ENCODE measurements around the gene DNAJC3.
"Not testable (repeated sequence)": the region's sequence is repeated elsewhere in the genome, so short reads cannot be mapped to it uniquely, and the experiment has no call there.

DNAJC3 gene

DNA sequence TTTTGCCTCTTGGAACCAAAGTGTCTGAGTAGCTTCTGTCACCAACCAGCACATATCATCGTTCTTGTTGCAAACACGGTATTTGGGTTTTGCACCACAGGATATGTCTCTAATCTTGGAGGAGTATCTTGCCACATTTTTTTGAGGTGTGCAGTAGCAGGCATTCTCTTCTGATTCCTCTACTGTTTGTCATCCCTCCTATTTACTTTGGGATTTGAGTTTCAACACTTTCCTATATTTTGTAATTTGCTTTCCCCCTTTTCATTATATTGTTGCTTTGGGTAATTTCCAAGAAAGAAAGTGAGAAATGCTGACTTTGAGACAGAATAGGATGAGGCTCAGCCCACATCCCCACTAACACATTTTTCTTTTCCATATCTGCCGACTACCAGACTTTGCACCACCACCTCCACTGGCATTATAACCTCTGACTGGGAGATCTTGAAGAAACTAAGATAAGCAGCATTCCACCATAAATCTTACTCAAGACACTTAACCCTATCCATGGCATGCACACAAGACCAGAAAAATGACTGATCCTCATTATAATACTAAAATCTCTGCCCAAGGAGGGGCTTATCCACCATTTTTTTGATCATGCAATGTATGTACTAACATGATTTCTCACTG lies 20.4 kb upstream of the DNAJC3 start:
- ChIA-PET CTCF (no interaction called here), POLR2A (no interaction called here)
- TF ChIP-seq, protein P1, sequence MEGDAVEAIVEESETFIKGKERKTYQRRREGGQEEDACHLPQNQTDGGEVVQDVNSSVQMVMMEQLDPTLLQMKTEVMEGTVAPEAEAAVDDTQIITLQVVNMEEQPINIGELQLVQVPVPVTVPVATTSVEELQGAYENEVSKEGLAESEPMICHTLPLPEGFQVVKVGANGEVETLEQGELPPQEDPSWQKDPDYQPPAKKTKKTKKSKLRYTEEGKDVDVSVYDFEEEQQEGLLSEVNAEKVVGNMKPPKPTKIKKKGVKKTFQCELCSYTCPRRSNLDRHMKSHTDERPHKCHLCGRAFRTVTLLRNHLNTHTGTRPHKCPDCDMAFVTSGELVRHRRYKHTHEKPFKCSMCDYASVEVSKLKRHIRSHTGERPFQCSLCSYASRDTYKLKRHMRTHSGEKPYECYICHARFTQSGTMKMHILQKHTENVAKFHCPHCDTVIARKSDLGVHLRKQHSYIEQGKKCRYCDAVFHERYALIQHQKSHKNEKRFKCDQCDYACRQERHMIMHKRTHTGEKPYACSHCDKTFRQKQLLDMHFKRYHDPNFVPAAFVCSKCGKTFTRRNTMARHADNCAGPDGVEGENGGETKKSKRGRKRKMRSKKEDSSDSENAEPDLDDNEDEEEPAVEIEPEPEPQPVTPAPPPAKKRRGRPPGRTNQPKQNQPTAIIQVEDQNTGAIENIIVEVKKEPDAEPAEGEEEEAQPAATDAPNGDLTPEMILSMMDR (IDR thresholded peaks at IDR 0.05; ENCODE audit: insufficient read depth, low read length, missing control alignments), result no peak
- no peak overlapping the region for H3K4me3 ChIP-seq (ENCODE audit: low read depth, low read length)
- DNase-seq (ENCODE audit: low read depth, low spot score), result no peak

DNA sequence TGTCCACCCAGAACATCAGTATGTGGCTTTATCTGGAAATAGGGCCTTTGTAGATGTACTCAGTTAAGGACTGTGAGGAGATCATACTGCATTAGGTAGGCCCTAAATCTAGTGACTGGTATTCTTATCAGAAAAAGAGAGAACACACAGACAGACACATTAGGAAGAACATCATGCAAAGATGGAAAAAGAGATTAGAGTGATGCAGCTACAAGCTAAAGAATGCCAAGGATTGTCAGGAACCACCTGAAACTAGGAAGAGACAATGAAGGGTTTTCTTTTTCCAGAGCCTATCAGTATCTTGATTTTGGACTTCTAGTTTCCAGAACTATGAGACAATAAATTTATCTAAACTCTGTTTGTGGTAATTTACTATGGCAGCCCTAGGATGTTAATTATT lies 17.4 kb upstream of the DNAJC3 start:
- no peak overlapping the region for H3K4me3 ChIP-seq (ENCODE audit: low read depth, low read length)
- DNase-seq (ENCODE audit: low read depth, low spot score), result no peak
- TF ChIP-seq, protein P1 (IDR thresholded peaks at IDR 0.05; ENCODE audit: insufficient read depth, low read length, missing control alignments), result no peak
- ChIA-PET POLR2A (no interaction called here), CTCF (interaction anchor here (1.4 to 5.0 kb wide), 5 partner anchors 12 to 52 kb away, joined by 3 to 62 read pairs (median 11); no protein-coding TSS in a partner anchor)

DNA sequence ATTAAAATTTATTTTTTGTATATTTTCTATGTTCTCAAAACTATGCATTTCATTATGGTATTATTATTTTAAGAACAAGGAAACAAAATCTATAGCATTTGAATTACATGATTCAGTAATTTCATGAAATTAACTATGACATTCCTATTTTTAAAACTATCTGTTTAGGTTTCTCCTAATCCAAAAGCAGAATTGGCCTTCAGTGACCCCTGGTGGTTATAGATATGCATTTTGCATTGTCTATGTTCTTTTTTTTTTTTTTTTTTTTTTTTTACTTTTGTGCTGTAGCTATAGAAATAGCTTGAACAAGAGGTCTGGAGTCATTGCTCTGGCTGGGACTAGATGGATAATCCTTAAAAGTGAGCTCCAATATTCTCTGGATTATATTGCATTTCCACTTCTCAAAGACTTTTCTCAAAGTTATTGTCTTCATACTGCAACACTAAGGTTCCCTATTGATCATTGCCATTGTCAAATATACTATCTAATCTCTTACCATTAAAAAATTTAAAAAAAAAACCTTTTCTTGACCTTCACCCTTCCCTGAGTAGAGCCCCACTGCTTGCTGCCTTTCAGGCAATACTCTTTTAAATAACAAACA lies 15.9 kb upstream of the DNAJC3 start:
- DNase-seq (ENCODE audit: low read depth, low spot score), result no peak
- no peak overlapping the region for H3K4me3 ChIP-seq (ENCODE audit: low read depth, low read length)
- TF ChIP-seq, protein P1 (IDR thresholded peaks at IDR 0.05; ENCODE audit: insufficient read depth, low read length, missing control alignments), result peak; percentile 43
- ChIA-PET CTCF (interaction anchor here (0.9 to 5.0 kb wide), 20 partner anchors 10 to 174 kb away, joined by 3 to 62 read pairs (median 4); no protein-coding TSS in a partner anchor), POLR2A (interaction anchor here (0.8 kb wide), 1 partner anchor 33 kb away, joined by 3 read pairs; no protein-coding TSS in a partner anchor)

DNA sequence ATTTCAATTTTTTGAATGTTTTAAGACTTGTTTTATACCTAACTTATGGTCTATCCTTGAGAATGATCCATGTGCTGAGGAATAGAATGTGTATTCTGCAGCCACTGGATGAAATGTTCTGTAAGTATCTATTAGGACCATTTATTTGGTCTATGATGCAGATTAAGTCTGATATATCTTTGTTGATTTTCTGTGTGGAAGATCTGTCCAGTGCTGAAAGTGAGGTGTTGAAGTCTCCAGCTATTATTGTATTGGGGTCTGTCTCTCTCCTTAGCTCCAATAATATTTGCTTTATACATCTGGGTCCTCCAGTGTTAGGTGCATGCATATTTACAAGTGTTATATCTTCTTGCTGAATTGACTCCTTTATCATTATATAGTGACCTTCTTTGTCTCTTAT lies 9.7 kb upstream of the DNAJC3 start:
- POLR2A ChIA-PET; DNase-seq (ENCODE audit: low read depth, low spot score); H3K4me3 ChIP-seq (ENCODE audit: low read depth, low read length): not testable (repeated sequence)
- CTCF ChIA-PET, result interaction anchor here (1.1 kb wide), 1 partner anchor 167 kb away, joined by 5 read pairs; no protein-coding TSS in a partner anchor

DNA sequence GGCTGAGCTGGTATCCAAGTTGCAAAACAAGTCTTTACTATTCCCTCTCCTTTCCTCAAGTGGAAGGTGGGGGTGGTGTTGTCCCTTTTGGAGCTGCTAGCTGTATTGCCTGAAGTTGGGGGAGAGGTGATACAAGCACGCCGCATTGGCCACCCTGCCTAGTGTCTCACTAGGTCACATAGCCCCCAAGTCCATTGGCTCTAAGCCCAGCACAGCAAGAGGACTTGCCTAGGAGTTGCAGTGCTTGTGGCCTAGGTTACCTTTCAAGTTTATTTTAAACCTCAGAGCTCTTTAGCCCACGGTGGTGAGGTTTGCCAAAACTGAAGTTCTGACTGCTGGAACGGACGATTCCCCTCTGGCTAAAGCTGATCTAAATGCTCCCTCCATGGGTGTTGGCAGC lies 5.3 kb upstream of the DNAJC3 start:
- TF ChIP-seq, protein P1 (IDR thresholded peaks at IDR 0.05; ENCODE audit: insufficient read depth, low read length, missing control alignments), result no peak
- CTCF ChIA-PET, result interaction anchor here (1.2 to 3.2 kb wide), 4 partner anchors 11 to 162 kb away, joined by 3 to 24 read pairs (median 6); no protein-coding TSS in a partner anchor
- DNase-seq (ENCODE audit: low read depth, low spot score), result no peak
- no peak overlapping the region for H3K4me3 ChIP-seq (ENCODE audit: low read depth, low read length)
- POLR2A ChIA-PET, result interaction anchor here (0.6 kb wide), 1 partner anchor 38 kb away, joined by 6 read pairs; no protein-coding TSS in a partner anchor

DNA sequence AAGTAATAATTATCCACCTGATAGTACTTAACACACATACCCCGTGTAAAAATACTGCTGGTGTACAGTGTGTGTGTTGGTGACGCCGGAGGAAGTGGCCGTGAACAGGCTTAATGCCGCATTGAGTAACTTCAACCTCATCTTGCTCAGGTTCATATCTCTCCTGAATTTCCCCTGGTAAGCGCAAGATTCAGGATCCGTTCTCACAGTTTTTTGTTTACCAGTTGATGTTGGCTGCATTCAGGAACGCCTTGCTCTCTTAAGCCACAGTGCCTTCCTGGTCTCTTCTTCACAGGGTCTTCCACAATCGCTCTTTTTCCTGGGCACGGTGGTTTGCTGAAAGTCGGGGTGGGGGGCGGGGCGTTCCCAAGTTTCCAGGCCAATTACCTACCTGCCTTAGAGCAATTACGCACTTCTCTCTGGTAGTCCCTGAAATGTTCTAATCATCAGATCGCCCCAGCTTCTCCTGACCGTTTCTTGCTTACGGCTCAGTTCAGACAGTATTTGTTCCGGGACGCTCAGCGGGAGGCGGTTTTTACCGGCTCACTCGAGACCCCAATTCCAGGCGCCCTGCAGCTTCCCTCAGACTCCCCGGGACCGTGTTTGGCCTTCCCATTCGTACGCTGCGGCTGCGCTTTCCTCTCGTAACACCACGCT lies 706 bp upstream of the DNAJC3 start:
- H3K4me3 ChIP-seq (ENCODE audit: low read depth, low read length), result peak overlapping the region; percentile 88
- ChIA-PET POLR2A (interaction anchor here (0.7 to 1.3 kb wide), 8 partner anchors 13 to 1688 kb away, joined by 3 to 13 read pairs (median 4); partner anchors contain the start of gene DZIP1), CTCF (interaction anchor here (1.1 to 1.3 kb wide), 4 partner anchors 8 to 159 kb away, joined by 3 to 6 read pairs (median 4); no protein-coding TSS in a partner anchor)
- TF ChIP-seq, protein P1 (IDR thresholded peaks at IDR 0.05; ENCODE audit: insufficient read depth, low read length, missing control alignments), result no peak
- DNase-seq (ENCODE audit: low read depth, low spot score), result no peak

All from AG04449 (cell line).